ENCODE results near the gene GAMT.

- TF ChIP-seq CTCF (IDR thresholded peaks at IDR 0.05) (no peak), POLR2A (IDR thresholded peaks at IDR 0.05) (no peak)
These were observed 511 bp upstream of the GAMT start for GRCh38 chr19:1401889-1402217.
